ENCODE data around the gene STXBP4.

STXBP4 gene

DNA sequence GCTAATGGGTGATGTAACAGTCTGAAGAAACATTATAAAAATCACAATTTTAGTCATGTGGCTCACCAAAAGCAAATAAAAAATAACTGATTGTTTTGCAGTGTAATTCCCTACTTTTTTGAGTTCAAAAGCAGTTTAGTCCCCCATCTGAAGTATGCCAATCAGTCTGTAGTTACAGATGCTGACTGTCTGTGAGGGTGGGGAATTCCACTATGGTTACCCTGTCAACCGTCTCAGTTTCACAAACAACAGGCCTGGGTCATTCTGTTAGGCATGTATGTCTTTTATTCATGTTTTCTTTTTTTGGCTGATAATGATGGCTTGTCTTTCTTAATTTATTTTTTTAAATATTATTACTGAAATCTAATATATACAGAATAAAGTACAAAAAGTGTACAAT lies 69.3 kb downstream of the STXBP4 start:
- ATAC-seq, result peak; percentile 53; the same call in 1 of the 3 replicates
- TF ChIP-seq CREB5 (CRISPR knock-in tag; IDR thresholded peaks at IDR 0.05; ENCODE audit: low read depth) (no peak), SNAI2 (CRISPR knock-in tag; IDR thresholded peaks at IDR 0.05) (no peak), ARNTL (CRISPR knock-in tag; IDR thresholded peaks at IDR 0.05; ENCODE audit: borderline replicate concordance, low read depth) (no peak), TCF4 (CRISPR knock-in tag; IDR thresholded peaks at IDR 0.05; ENCODE audit: borderline replicate concordance) (no peak), BACH2 (CRISPR knock-in tag; IDR thresholded peaks at IDR 0.05; ENCODE audit: borderline replicate concordance) (no peak), ZFP3 (CRISPR knock-in tag; IDR thresholded peaks at IDR 0.05) (no peak)

GRCh38 chr17:55038291-55038690 lies 69.7 kb downstream of the STXBP4 start:
- peak; percentile 39; the same call in 1 of the 3 replicates for ATAC-seq
- TF ChIP-seq ZNF565 (CRISPR knock-in tag; conservative IDR thresholded peaks at IDR 0.05; ENCODE audit: low read depth) (no peak), ZC3H10 (CRISPR knock-in tag; IDR thresholded peaks at IDR 0.05) (no peak), CSRNP3 (CRISPR knock-in tag; IDR thresholded peaks at IDR 0.05) (no peak), ZNF8 (CRISPR knock-in tag; IDR thresholded peaks at IDR 0.05) (no peak), ISL1 (CRISPR knock-in tag; IDR thresholded peaks at IDR 0.05) (no peak), PATZ1 (CRISPR knock-in tag; IDR thresholded peaks at IDR 0.05; ENCODE audit: borderline replicate concordance) (no peak), GLIS3 (CRISPR knock-in tag; IDR thresholded peaks at IDR 0.05) (no peak), BACH2 (CRISPR knock-in tag; IDR thresholded peaks at IDR 0.05; ENCODE audit: borderline replicate concordance) (no peak), TOX (CRISPR knock-in tag; IDR thresholded peaks at IDR 0.05; ENCODE audit: borderline replicate concordance) (no peak), ZNF70 (CRISPR knock-in tag; IDR thresholded peaks at IDR 0.05) (no peak), CSDC2 (CRISPR knock-in tag; IDR thresholded peaks at IDR 0.05) (no peak), ARNTL (CRISPR knock-in tag; IDR thresholded peaks at IDR 0.05; ENCODE audit: borderline replicate concordance, low read depth) (no peak), RARB (CRISPR knock-in tag; IDR thresholded peaks at IDR 0.05) (no peak)
- TF ChIP-seq, protein P1, sequence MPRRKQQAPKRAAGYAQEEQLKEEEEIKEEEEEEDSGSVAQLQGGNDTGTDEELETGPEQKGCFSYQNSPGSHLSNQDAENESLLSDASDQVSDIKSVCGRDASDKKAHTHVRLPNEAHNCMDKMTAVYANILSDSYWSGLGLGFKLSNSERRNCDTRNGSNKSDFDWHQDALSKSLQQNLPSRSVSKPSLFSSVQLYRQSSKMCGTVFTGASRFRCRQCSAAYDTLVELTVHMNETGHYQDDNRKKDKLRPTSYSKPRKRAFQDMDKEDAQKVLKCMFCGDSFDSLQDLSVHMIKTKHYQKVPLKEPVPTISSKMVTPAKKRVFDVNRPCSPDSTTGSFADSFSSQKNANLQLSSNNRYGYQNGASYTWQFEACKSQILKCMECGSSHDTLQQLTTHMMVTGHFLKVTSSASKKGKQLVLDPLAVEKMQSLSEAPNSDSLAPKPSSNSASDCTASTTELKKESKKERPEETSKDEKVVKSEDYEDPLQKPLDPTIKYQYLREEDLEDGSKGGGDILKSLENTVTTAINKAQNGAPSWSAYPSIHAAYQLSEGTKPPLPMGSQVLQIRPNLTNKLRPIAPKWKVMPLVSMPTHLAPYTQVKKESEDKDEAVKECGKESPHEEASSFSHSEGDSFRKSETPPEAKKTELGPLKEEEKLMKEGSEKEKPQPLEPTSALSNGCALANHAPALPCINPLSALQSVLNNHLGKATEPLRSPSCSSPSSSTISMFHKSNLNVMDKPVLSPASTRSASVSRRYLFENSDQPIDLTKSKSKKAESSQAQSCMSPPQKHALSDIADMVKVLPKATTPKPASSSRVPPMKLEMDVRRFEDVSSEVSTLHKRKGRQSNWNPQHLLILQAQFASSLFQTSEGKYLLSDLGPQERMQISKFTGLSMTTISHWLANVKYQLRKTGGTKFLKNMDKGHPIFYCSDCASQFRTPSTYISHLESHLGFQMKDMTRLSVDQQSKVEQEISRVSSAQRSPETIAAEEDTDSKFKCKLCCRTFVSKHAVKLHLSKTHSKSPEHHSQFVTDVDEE (CRISPR knock-in tag; IDR thresholded peaks at IDR 0.05), result no peak

DNA sequence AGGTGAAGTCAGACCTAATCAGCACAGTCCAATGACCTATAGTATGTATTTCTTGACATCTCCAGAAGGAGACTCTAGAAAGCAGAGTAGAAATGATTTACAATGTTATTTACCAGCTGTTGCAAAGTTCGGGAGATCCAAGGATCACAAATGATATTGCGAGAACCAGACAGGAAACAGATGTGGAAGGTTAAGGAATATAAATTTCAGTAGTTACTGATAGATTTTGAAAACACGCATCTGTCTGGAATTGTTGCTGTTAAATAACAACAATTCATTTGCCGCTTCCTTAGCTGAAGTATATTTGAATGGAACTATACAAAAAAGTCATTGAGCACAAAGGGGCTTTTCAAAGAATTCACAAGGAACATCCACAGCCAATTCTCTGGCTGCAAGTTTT lies 72.0 kb downstream of the STXBP4 start:
- TF ChIP-seq PPARA (CRISPR knock-in tag; IDR thresholded peaks at IDR 0.05; ENCODE audit: borderline replicate concordance) (no peak), ZNF8 (CRISPR knock-in tag; IDR thresholded peaks at IDR 0.05) (no peak), ESRRG (CRISPR knock-in tag; IDR thresholded peaks at IDR 0.05) (no peak), SNAI2 (CRISPR knock-in tag; IDR thresholded peaks at IDR 0.05) (no peak), BACH2 (CRISPR knock-in tag; IDR thresholded peaks at IDR 0.05; ENCODE audit: borderline replicate concordance) (no peak)
- no peak for ATAC-seq

DNA sequence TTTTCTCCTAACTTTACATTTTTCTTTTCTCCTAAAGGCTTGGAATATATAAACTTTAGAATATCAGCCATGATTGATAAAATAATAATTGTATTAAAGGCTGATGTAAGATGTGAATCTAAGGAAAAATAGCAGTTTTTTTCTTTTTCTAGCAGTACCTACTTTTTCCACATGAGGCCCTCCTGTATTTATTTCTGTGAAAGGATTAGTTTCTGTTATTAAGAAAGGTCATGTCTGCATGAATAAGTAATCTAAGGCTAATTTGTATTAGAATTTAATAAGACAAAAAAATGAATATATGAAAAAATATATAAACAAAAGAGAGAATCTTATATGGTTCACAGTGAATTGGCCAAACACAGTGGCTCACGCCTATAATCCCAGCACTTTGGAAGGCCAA lies 85.3 kb downstream of the STXBP4 start:
- ATAC-seq, result peak; percentile 76
- TF ChIP-seq ZNF70 (CRISPR knock-in tag; IDR thresholded peaks at IDR 0.05) (no peak), PPARA (CRISPR knock-in tag; IDR thresholded peaks at IDR 0.05; ENCODE audit: borderline replicate concordance) (no peak), RARB (CRISPR knock-in tag; IDR thresholded peaks at IDR 0.05) (no peak), ZFP3 (CRISPR knock-in tag; IDR thresholded peaks at IDR 0.05) (no peak), SNAI2 (CRISPR knock-in tag; IDR thresholded peaks at IDR 0.05) (no peak), PATZ1 (CRISPR knock-in tag; IDR thresholded peaks at IDR 0.05; ENCODE audit: borderline replicate concordance) (no peak), ZC3H10 (CRISPR knock-in tag; IDR thresholded peaks at IDR 0.05) (no peak), TOX (CRISPR knock-in tag; IDR thresholded peaks at IDR 0.05; ENCODE audit: borderline replicate concordance) (no peak), ZNF565 (CRISPR knock-in tag; conservative IDR thresholded peaks at IDR 0.05; ENCODE audit: low read depth) (no peak), BACH2 (CRISPR knock-in tag; IDR thresholded peaks at IDR 0.05; ENCODE audit: borderline replicate concordance) (no peak), POU6F1 (CRISPR knock-in tag; IDR thresholded peaks at IDR 0.05; ENCODE audit: borderline replicate concordance, low read depth) (no peak), CSDC2 (CRISPR knock-in tag; IDR thresholded peaks at IDR 0.05) (no peak)
- TF ChIP-seq, protein P1 (CRISPR knock-in tag; IDR thresholded peaks at IDR 0.05), result no peak
